Loucy (cell line): Measurements from ENCODE around the gene LRRC73.

Source experiments
- CTCF ChIP-seq: fragments of 200-600 bp; sonication (generic); conservative IDR thresholded peaks from 2 replicates; pipeline ENCODE4 v1.5.1; 2014; ENCODE audit warnings: mild to moderate bottlenecking, antibody characterized with exemption, low read length
- EZH2phosphoT487 ChIP-seq: fragments of 200-600 bp; IDR thresholded peaks from 2 replicates; pipeline ENCODE4 v1.6.1; 2018; ENCODE audit warnings: antibody characterized with exemption, mild to moderate bottlenecking, moderate library complexity, borderline replicate concordance

GRCh38 chr6:43471399-43471798, 38.7 kb downstream of the LRRC73 start:
- TF ChIP-seq CTCF (no peak), EZH2phosphoT487 (no peak)
